ENCODE results near the gene NDUFC1.

Gene NDUFC1

DNA sequence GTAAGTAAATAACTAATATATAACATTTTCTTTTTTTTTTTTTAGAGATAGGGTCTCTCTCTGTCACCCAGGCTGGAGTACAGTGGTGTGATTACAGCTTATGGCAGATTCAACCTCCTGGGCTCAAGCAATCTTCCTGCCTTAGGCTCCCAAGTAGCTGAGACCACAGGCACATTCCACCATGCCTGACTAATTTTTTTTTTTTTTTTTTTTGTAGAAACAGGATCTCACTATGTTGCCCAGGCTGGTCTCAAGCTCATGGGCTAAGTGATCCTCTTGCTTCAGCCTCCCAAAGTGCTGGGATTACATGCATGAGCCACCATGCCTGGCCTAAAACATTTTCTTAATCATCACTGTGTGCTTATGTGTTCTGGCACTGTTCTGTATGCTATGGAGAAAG lies 55.0 kb downstream of the NDUFC1 start:
- DNase-seq (ENCODE audit: low read depth), result no peak

DNA sequence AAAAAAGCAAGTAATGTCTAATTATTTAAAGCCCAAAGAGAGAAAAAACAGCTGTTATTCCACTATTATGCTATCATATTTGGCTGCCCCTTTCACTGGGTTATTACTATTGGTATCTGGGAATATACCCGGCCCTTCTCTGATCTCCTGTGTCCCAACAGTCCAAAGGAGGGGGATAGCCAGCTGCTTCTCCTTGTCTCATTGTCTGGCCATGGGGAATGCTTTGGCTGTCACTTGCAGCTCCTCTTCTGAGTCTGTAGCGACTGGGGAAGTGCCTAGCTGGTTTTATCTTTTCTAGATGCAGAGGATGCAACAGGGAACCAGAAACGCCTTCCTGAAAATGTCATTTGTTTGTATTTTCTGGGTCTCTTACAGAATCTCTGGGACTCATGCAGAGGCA lies 56.1 kb downstream of the NDUFC1 start:
- DNase-seq (ENCODE audit: low read depth), result no peak

DNA sequence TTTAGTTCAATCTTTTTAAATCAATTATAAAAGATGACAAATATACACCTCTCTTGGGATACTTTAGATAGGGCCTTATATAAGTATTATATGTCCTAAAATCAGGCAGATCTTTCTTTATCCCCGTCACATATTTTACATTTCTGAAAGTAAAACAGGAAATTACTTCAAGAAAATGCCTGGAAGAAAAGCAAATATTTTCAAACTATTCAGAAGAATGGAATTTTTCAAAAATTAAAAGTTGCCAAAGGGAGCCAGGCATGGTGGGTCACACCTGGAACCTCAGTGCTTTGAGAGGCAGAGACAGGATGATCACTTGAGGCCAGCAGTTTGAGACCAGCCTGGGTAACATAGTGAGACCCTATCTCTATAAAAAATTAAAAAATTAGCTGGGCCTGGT lies 56.7 kb downstream of the NDUFC1 start:
- DNase-seq (ENCODE audit: low read depth), result no peak

DNA sequence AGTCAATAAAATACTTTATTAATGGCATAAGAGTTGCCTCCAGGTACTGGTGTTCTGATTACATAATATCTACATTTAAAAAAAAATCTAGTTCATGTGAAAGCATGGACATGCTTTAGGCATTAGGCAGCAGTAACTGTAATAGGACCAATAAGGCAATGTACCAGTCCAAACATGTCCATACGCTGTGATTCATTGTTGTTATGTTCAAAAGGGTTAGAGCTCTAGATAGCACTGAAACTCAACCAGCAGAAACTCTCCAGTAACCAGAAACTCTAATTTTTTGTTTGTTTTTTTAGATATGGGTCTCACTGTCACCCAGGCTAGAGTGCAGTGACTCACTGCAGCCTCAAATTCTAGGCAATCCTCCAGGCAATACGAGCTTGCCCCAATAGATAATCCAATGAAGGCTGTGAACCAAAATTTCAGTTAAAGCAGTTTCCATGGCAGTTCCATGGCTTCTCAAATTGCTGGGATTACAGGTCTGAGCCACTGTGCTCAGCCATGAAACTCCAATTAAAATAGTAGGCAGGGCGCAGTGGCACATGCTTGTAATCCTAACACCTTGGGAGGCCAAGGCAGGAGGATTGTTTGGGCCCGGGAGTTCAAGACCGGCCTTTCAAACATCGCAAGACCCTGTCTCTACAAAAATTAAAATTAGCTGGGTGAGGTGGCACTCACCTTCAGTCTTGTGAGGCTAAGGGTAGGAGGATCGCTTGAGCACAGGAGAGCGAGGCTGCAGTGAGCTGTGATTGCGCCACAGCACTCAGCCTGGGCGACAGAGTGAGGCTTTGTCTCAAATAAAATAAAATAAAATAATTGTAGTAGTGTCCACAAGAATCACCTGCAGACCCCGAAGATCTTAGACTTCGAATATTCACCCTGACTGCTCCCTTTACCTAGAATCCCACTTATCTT lies 58.6 kb downstream of the NDUFC1 start:
- DNase-seq (ENCODE audit: low read depth), result no peak

DNA sequence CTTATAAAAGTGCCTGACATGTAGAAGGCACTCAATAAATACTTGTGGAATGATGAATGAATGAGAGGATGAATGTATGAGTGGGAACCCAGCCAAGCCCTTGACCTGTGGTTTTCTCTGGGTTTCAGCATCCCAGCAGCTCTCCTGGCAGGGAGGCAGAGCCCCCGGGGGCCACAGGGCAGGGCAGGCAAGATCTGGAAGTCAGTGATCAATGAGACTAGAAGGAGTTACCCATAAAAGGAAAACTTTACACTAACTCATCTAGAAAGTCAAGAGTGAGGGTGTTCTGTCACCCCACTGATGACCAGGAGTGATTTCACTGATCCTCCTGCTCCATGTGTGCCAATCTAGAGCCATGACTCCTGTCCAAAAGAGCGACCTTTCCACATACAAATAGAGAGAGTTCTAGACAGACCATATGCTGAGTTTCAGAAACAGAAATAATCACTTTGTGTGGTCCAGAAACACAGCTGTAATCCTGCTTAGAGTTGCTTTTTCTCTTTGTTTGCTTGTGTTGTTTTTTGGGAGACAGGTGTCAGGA lies 59.7 kb downstream of the NDUFC1 start:
- no peak for DNase-seq (ENCODE audit: low read depth)

DNA sequence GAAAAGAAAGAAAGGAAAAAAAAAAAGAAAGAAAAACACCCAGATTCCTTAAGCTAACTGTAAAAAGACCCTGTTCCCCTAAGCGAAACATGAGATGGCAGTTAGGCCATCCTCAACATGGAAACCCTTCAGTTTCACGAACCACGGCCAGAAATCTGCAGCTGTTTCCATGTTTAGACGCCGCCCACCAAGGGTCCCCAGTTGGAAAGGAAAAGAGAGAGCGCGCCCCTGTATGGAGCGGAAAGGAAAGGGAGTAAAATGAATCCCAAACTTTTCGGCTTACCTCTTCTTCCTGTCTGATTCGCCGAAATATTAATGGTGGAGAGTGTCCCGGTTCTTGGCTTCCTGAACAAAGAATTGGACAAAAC lies 60.5 kb downstream of the NDUFC1 start:
- DNase-seq (ENCODE audit: low read depth), result no peak

DNA sequence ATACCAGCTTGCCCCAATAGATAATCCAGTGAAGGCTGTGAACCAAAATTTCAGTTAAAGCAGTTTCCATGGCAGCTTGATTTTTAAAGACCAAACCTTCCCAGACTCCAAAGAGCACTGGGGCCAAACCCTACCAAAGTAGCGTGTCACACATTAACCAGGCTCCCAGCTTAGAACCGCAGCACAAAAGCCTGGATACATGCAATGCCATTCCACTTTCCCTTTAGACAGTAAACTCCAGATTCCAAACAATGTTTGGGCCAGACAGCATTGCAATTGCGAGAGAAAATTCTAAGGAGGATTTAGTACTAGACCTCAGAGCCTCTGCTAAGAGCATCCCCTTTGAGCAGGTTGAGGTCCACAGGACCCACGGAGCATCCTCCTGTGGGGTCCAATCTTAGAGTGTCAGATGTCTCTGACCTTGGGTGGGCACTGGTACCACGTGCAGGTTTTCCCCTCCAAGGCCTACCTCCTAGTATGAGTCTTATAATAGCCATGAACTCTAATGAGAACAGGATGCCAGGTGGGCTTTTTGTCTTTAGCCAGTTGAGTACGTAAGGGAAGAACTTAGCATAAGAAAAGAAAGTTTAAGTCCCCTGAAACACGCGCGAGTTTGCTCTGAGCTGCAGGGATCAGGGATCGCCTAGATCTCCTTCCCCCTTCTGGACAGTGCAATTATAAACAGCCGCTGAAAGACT lies 61.0 kb downstream of the NDUFC1 start:
- no peak for DNase-seq (ENCODE audit: low read depth)

All from CMK (cell line).